COLO829 (cell line): ENCODE data around the gene SPIN1.

ENCODE experiments used
- DNase-seq: peaks from one replicate; pipeline ENCODE4 v3.0.0; 2012; ENCODE audit warnings: low spot score

The SPIN1 gene

DNA sequence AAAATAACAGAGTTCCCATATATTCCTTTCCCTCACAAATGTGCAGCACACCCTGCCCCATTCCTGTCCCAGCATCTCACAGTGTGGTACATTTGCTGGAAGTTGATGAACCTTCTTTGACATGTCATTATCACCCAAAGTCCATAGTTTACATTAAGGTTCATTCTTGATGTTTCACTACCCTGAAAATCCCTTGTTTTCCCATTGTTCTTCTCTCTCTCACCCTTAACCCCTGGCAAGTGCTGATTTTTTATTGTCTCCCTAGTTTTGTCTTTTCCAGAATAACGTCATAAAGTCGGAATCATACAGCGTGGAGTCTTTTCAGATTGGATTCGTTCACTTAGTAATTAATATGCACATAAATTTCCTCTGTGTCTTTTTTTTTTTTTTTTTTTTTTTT, 48.1 kb downstream of the SPIN1 start:
- DNase-seq = no peak

DNA sequence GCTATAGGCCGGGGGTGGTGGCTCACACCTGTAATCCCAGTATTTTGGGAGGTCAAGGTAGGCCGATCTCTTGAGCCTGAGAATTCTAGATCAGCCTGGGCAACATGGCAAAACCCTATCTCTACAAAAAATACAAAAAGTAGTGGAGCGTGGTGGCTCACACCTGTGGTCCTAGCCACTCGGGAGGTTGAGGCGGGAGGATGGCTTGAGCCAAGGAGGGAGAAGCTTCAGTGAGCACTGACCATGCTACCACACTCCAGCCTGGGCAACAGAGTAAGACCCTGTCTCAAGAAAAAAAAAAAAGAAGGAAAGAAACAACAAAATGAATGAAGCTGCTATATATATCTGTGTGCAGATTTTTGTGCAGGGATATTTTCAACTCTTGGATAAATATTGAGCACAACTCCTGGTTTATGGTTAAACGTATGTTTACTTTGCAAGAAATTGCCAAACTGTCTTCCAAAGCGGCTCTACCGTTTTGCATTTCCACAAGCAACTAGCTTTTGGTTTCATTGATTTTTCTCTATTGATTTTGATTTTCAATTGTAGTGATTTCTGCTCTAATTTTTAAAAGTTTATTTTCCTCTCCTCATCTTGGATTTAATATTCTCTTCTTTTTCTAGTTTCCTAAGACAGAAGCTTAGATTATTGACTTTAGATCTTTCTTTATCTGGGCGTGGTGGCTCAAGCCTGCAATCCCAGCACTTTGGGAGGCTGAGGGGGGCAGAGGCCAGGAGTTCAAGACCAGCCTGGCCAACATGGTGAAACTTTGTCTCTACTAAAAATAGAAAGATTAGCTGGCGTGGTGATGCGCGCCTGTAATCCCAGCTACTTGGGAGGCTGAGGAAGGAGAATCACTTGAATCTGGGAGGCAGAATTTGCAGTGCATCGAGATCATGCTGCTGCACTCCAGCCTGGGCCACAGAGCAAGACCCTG, 49.2 kb downstream of the SPIN1 start:
- DNase-seq = no peak

DNA sequence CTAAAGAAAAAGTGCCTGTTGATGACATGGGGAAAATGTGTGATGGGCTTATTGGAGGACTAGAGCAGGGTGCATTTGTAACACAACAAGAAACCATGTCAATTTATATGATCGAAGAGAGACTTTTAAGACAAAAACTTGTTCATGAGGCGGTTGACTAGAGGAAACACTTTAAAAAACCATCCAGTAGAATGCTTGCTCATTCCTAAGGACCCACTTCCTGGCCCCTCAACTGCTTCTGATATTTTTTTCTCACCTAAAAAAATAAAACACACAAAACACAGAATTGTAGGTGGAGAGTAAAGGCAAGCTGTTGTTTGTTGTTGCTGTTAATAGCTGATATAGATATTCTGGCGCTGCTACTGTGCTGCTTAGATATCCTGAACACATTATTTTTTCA, 50.6 kb downstream of the SPIN1 start:
- DNase-seq = no peak

DNA sequence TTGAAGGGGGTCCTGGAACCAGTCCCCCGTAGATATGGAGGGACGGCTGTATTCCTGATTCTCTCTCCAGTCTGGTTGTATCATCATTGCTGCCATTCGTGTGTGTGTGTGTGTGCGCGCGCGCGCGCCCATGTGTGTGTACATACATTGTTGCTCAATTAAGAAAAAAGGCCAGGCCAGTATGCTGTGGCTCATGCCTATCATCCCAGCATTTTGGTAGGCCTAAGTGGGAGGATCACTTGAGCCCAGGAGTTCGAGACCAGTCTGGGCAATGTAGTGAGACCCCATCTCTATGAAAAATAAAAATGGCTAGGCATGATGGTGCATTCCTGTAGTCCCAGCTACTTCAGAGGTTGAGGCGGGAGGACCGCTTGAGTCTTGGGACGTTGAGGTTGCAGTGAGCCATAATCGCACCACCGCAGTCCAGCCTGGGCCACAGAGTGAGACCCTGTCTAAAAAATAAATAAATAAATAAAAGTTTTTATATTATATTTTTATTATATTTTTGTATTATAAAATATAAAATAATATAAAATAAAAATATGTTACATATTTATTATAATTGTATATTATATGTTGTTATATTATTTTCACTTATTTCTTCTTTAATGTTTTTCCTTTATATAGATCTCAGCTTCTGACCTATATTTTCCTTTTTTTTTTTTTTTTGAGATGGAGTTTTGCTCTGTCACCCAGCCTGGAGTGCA, 53.2 kb downstream of the SPIN1 start:
- DNase-seq = no peak

DNA sequence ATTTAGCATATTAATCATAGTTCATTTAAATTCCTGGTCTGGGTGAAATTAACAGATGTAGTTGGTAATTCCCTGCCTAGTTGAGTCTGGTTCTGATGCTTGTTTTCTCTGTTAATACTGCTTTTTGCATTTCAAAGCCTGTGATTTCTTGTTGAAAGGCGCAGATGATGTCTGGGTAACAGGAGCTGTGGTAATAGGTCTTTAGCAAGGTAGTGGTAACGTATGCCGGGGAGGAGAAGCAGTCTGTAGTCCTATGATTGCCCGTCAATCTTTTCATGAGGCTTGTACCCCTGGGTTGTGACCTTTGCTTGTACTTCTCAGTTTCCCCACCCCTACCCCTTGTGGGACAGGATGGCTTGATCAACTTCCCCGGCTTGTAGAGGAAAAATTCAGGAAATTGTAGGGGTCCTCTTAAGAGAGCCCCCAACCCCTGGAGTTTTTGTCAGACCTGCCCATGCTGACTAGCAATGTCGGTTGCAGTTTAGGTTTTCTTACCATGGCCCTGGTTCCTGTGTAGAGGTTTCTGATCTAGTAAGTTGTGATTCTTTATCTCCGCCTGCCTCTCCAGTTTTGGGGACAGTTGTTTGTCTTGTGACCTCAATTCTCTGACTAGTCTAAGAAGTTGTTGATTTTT, 55.4 kb downstream of the SPIN1 start:
- DNase-seq = no peak

- no peak for DNase-seq
Measured at GRCh38 chr9:88446728-88447127, 58.5 kb downstream of the SPIN1 start.

DNA sequence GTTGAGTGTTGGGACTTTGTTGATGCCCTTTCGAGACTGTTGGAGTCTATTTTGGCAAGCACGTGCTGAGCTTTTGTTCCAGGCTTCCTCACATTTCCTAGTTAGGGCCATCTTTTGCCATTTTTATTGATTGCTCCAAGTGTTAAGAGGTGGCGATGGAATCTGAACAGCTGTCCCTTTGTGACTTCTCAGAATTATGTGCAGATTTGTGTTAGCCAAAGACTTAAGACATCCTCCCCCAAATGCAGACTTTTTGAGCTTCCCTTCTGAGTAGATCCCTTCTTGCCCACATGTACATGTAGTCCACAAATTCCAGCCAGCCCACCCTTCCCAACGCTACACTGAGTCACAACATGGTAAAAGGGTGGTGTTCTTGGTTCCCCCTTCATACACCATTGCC, 59.2 kb downstream of the SPIN1 start:
- no peak for DNase-seq

DNA sequence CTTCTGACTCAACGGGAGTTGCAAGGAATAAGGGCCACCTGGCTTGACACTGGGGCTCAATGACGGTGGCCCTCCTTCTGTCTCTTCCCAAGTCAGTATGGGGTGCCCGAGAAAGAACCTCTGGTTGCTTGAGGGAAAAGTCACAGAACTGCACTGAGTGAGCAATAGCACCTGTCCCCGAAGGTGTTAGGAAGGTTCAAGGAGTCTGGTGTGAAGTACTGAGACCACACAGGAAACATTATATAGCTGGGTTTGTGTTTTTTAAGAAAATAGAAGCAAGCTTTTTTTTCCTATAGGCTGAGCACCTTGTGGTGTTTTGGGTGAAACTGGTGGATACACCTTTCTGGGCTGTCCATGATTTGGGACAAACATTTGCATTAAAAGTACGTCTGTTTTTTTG, 62.9 kb downstream of the SPIN1 start:
- DNase-seq = no peak

DNA sequence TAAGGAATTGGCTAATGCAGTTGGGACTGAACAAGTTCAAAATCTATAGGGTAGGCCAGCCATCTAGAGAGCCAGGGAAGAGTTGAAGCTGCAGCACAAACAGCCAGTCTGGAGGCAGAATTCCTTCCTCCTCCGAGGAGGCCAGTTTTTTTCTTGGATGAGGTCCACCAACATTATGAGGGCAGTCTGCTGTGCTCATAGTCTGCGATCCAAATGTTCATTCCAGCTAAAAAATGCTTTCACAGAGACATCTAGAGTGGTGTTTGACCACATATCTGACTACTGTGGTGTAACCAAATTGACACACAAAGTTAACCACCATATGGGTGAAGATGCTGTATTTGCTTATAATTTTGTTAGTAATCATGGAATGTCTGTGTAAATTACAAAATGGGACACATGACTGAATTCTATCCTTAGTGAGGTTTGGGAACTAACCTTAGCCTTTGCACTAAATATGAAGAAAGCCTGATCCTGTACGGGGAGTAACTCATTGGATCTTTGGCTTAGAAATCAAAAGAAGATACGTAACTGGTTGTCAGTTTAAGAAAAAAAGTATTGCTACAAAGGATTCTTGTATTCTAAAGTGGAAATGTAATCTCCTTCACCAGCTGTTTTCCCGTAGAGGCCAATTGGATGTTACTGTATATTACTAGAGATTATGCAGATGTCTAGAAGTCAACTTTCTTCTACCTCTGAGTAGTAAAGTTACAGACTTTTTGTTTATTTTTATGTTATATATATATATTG, 70.6 kb downstream of the SPIN1 start:
- no peak for DNase-seq

- DNase-seq = no peak
Measured at GRCh38 chr9:88460587-88461332, 72.5 kb downstream of the SPIN1 start.

GRCh38 chr9:88462191-88462590, 73.9 kb downstream of the SPIN1 start:
- DNase-seq = no peak

DNA sequence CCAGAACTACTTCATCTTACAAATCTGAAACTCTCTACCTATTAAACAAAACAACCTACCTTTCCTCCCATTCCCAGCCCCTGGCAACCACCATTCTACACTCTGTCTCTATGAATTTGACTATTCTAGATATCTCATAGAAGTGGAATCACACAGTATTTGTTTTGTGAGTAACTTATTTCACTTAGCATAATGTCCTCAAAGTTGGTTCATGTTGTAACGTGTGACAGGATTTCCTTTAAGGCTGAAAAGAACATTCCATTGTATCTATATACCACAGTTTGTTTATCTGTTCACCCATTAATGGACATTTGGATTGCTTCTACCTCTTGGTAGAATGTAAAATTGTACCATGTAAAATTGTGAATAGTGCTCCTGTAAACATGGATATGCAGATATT, 76.6 kb downstream of the SPIN1 start:
- DNase-seq = no peak

- no peak for DNase-seq
Measured at GRCh38 chr9:88468226-88468625, 80.0 kb downstream of the SPIN1 start.

GRCh38 chr9:88476491-88477271, 88.4 kb downstream of the SPIN1 start:
- DNase-seq = no peak

DNA sequence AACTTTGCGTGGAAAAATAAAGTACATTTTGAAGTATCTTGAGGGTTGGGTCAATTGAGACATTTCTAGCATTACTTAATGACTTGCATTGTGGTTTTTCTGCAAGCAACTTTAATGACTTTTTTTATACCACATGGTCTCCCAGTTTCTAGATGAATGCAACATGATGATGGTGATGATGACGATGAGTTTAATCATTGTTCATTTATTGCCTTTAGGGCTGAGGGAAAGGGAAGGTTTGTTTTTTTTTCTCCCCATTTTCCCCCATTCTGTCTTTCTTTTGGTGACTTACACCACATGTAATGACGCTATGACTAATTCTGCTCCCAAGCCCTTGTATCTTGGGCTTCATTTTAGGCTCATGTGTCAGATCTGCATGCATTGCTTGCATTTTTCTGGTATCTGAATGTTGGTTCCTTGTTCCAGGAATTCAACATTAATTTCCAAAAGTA, 89.1 kb downstream of the SPIN1 start:
- DNase-seq = peak; percentile 42

GRCh38 chr9:88478246-88478645, 90.0 kb downstream of the SPIN1 start:
- no peak for DNase-seq

- no peak for DNase-seq
Measured at GRCh38 chr9:88481933-88482332, 93.7 kb downstream of the SPIN1 start.

- DNase-seq = no peak
Measured at GRCh38 chr9:88488166-88488565, 99.9 kb downstream of the SPIN1 start.

DNA sequence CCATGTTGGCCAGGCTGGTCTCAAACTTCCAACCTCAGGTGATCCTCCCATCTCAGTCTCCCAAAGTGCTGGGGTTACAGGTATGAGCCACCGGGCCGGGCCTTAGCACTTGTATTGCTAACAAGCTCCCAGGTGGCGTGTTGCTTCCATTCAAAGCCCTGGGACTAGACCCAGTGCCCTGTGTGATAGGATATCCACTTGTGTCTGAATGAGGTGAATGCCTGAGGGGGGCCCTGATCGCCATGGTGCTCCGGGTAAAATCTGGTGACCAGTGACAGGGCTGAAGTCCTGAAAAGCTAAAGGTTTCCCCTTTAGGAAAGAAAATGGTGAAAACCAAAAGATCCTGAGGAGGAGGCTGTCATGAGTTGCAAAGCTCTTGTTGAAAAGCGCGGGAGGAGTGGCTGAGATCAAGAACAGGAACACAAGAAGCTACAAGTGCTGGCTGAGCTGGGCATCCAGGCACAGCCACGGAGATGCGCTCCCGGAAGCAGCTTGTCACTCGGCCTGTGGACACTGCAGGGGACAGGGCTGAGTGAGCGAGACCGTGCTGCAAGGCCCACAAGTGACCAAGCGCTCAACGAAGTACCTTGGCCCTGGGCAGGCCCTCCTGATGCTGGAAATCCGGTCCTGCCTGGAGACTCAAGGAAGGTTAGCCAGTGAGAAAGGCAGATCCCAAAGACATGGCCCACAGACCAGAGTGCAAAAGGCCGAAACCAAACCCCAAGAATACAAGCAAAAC, 106.9 kb downstream of the SPIN1 start:
- DNase-seq = no peak

DNA sequence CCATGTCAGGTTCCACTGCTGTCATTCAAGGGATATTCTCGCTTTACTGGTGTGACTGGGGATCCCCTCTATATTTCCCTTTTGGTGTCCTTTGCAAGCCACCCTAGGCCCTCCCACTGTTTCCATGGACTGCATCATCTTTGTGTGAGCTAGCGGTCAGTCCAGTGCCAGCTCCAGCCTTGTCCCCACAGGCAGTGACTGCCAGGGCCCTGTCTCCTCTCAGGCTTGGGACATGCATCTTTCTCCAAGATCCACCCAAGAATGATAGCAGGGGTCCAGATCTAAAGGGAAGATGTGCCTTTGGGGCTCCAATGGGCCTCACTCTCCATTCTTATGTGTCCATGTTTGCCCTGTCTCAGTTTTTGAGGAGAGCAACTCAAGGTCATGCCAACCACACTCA, 109.0 kb downstream of the SPIN1 start:
- DNase-seq = no peak
